HCT116 (cell line): ENCODE results near the gene JAK3. TPM values are rescaled to one million over a fixed set of nuclear protein-coding genes. Genes with fewer than 3 reads are reported as not detected.
A peak's percentile ranks its signal among the peaks of the same experiment; 100 is the strongest.

Experiments used
- ATAC-seq: fragments of 200-7000 bp; cut with Tn5 transposase; 2 replicates; pipeline ENCODE4 v1.9.1; 2020; ENCODE audit warnings: mild to moderate bottlenecking, moderate library complexity
- BruUV-seq: library from RNA; stranded (reverse); fragments of 400-500 nt; replicated peaks from 2 replicates; lab custom pipeline; 2021; lab: Mats Ljungman, UMichigan
- CTCF ChIA-PET: fragments of 300-600 bp; sonication (Branson Sonifier 250); formaldehyde crosslinking; loops from one replicate; lab custom pipeline; 2021; ENCODE audit warnings: antibody characterized with exemption; lab: Charles Lee
- POLR2A ChIA-PET: fragments of 300-600, 350-600 bp; sonication (Branson Sonifier 250); formaldehyde crosslinking; loops from one replicate; lab custom pipeline; 2021; ENCODE audit warnings: antibody characterized with exemption; lab: Charles Lee
- RAD21 ChIA-PET, 2 experiments: fragments of 300-600 bp; sonication (Branson Sonifier 250); formaldehyde crosslinking; loops; one replicate each; lab custom pipeline; 2023; ENCODE audit warnings: low total read pairs in 2 of 2; ENCODE audit not compliant: uncharacterized antibody in 2 of 2, unreplicated experiment in 2 of 2, low non-redundant PET in 1 of 2; lab: Charles Lee
- DNase-seq: peaks from one replicate; pipeline ENCODE4 v3.0.0-alpha.2; 2010; ENCODE audit warnings: low read depth, low spot score
- H2AFZ ChIP-seq: fragments of 200-600 bp; shearing (Covaris generic), sonication (generic); 2 replicates; pipeline ENCODE4 v1.6.1; 2017; ENCODE audit warnings: low read depth, mixed run types, mixed read lengths, antibody characterized with exemption, low read length; ENCODE audit not compliant: poor library complexity, severe bottlenecking
- H3K27ac ChIP-seq: 2 replicates; pipeline ENCODE4 v1.5.1; 2012; ENCODE audit warnings: low read depth, low read length
- H3K27me3 ChIP-seq: fragments of 200-600 bp; sonication (generic); 2 replicates; pipeline ENCODE4 v1.6.1; 2016; ENCODE audit warnings: mixed run types, low read length, mixed read lengths; ENCODE audit not compliant: insufficient read depth
- H3K36me3 ChIP-seq, 2 experiments: fragments of 200-500 bp in 1 of 2; fragments of 200-600 bp in 1 of 2; sonication (Bioruptor generic) in 1 of 2; sonication (generic) in 1 of 2; 2 replicates each; pipeline versions ENCODE4 v1.5.1 to v1.6.1; 2014 to 2016; ENCODE audit warnings: low read length in 2 of 2, inconsistent platforms in 1 of 2, mixed read lengths in 1 of 2, mixed run types in 1 of 2; ENCODE audit not compliant: insufficient read depth in 2 of 2, control insufficient read depth in 1 of 2
- H3K4me1 ChIP-seq, 2 experiments: fragments of 200-600 bp in 1 of 2; sonication (generic) in 1 of 2; 2 replicates each; pipeline versions ENCODE4 v1.5.1 to v1.6.1; 2012 to 2017; ENCODE audit warnings: low read length in 2 of 2, inconsistent platforms in 1 of 2, mild to moderate bottlenecking in 1 of 2, mixed read lengths in 1 of 2, mixed run types in 1 of 2, moderate library complexity in 1 of 2; ENCODE audit not compliant: insufficient read depth in 2 of 2, control insufficient read depth in 1 of 2
- H3K4me2 ChIP-seq: fragments of 200-600 bp; sonication (generic); 2 replicates; pipeline ENCODE4 v1.6.1; 2017; ENCODE audit warnings: mixed run types, low read length, mixed read lengths
- H3K4me3 ChIP-seq, 2 experiments: fragments of 200-600 bp in 1 of 2; sonication (generic) in 1 of 2; replicated peaks in 1 of 2; 2 replicates each; pipeline ENCODE4 v1.5.1; 2011 to 2016; ENCODE audit warnings: low read length in 2 of 2, control low read depth in 1 of 2, low read depth in 1 of 2, mild to moderate bottlenecking in 1 of 2, mixed read lengths in 1 of 2, mixed run types in 1 of 2
- H3K79me2 ChIP-seq: fragments of 200-600 bp; sonication (generic); 2 replicates; pipeline ENCODE4 v1.6.1; 2017; ENCODE audit warnings: mild to moderate bottlenecking, mixed run types, low read length, moderate library complexity, mixed read lengths; ENCODE audit not compliant: insufficient read depth
- H3K9ac ChIP-seq: fragments of 200-600 bp; sonication (generic); 2 replicates; pipeline ENCODE4 v1.6.1; 2016; ENCODE audit warnings: low read length, mixed read lengths
- H3K9me2 ChIP-seq: fragments of 200-600 bp; sonication (generic), shearing (Covaris generic); 2 replicates; pipeline ENCODE4 v1.6.1; 2017; ENCODE audit warnings: mixed run types, mild to moderate bottlenecking, moderate library complexity; ENCODE audit not compliant: insufficient read depth
- H3K9me3 ChIP-seq, 2 experiments: fragments of 200-500 bp in 1 of 2; fragments of 200-600 bp in 1 of 2; sonication (Bioruptor generic) in 1 of 2; sonication (generic) in 1 of 2; 2 replicates each; pipeline ENCODE4 v1.6.1; 2014 to 2017; ENCODE audit warnings: low read length in 2 of 2, mixed read lengths in 2 of 2, inconsistent platforms in 1 of 2, low read depth in 1 of 2, mild to moderate bottlenecking in 1 of 2, mixed run types in 1 of 2, moderate library complexity in 1 of 2; ENCODE audit not compliant: control insufficient read depth in 1 of 2, insufficient read depth in 1 of 2
- H4K20me1 ChIP-seq: fragments of 200-600 bp; sonication (generic), shearing (Covaris generic); 2 replicates; pipeline ENCODE4 v1.6.1; 2017; ENCODE audit warnings: mixed run types, mild to moderate bottlenecking, moderate library complexity; ENCODE audit not compliant: insufficient read depth
- CTCF ChIP-seq, 3 experiments: fragments of 200-600 bp in 1 of 3; sonication (generic) in 1 of 3; IDR thresholded peaks in 2 of 3; conservative IDR thresholded peaks in 1 of 3; 2 replicates each; pipeline ENCODE4 v1.5.1; 2012 to 2017; ENCODE audit warnings: low read depth in 2 of 3, low read length in 2 of 3, antibody characterized with exemption in 1 of 3, borderline replicate concordance in 1 of 3, control low read depth in 1 of 3, mild to moderate bottlenecking in 1 of 3, mixed read lengths in 1 of 3, mixed run types in 1 of 3, moderate library complexity in 1 of 3; ENCODE audit not compliant: insufficient read depth in 1 of 3
- RAD21 ChIP-seq: IDR thresholded peaks from 2 replicates; pipeline ENCODE4 v1.6.1; 2012; ENCODE audit warnings: low read depth, mild to moderate bottlenecking
- ZBTB33 ChIP-seq: IDR thresholded peaks from 2 replicates; pipeline ENCODE4 v1.6.1; 2011; ENCODE audit warnings: mild to moderate bottlenecking, low read length, moderate library complexity; ENCODE audit not compliant: insufficient replicate concordance; ENCODE audit errors: extremely low read depth
- intact Hi-C: fragments of 100-400 bp; cut with micrococcal nuclease; formaldehyde crosslinking; loops from 2 replicates; pipeline ENCODE4 v1.10.0; 2022
- total RNA-seq: library from RNA; stranded (reverse); gene quantifications from one replicate; pipeline ENCODE4 v1.2.1, GENCODE V29; 2021; ENCODE audit not compliant: unreplicated experiment

Gene JAK3
- total RNA-seq, 1 experiment from 2014 or later = 5.7 TPM

- TF ChIP-seq RAD21 = peak; percentile 99
- TF ChIP-seq CTCF (IDR thresholded peaks at IDR 0.05 in 2 of 3, conservative IDR thresholded peaks at IDR 0.05 in 1 of 3; ENCODE audit: borderline replicate concordance in 1 of 3, insufficient read depth in 1 of 3, low read depth in 2 of 3, low read length in 2 of 3) = peak; percentile 91 to 98 (median 97)
- TF ChIP-seq ZBTB33 = no peak
- Histone ChIP-seq H3K9ac (no peak overlapping the region), H3K4me3 (no peak overlapping the region), H3K9me3 (no peaks in the 10 kb centered on the region), H3K36me3 (peaks cover 0 to 6% of the 10 kb centered on the region in 2 experiments; a peak in 3 of 4 replicates), H4K20me1 (no peaks in the 10 kb centered on the region), H3K27ac (no peak overlapping the region), H3K9me2 (no peaks in the 10 kb centered on the region), H3K4me1 (peaks cover 8 to 25% of the 10 kb centered on the region in 2 experiments; a peak in 3 of 4 replicates), H3K27me3 (no peaks in the 10 kb centered on the region), H2AFZ (peak overlapping the region; percentile 87), H3K79me2 (peaks cover 8% of the 10 kb centered on the region), H3K4me2 (peak overlapping the region; percentile 46)
- ChIA-PET CTCF (interaction anchor here (0.6 to 2.1 kb wide), 7 partner anchors 9 to 250 kb away, joined by 3 to 13 read pairs (median 4); partner anchors contain the start of gene B3GNT3), POLR2A (interaction anchor here (1.2 to 1.9 kb wide), 2 partner anchors 9 to 25 kb away, joined by 3 to 5 read pairs; no protein-coding TSS in a partner anchor), RAD21 (interaction anchor here (1.0 to 1.3 kb wide), 3 partner anchors 10 to 93 kb away, joined by 3 to 5 read pairs (median 3); partner anchors contain the start of gene CCDC124 (in 1 of the 2))
- peak; percentile 51 for DNase-seq
- no TSS peak for BruUV-seq
- intact Hi-C loops = loop anchor here (1.0 to 5.0 kb wide), 5 partner anchors 61 to 458 kb away; no protein-coding TSS in a partner anchor
- peak; percentile 62 for ATAC-seq
Observed at GRCh38 chr19:17855280-17856152, 7.7 kb upstream of the JAK3 start.
